Loucy (cell line): Measurements from ENCODE around the gene CTSS.
"Not testable (repeated sequence)": the region's sequence is repeated elsewhere in the genome, so short reads cannot be mapped to it uniquely, and the experiment has no call there.

Experiments used
- H2AFZ ChIP-seq: fragments of 200-600 bp; sonication (generic); 2 replicates; pipeline ENCODE4 v1.6.0; 2016; ENCODE audit warnings: antibody characterized with exemption, mild to moderate bottlenecking, low read length, moderate library complexity
- H3F3A ChIP-seq: fragments of 200-600 bp; 2 replicates; pipeline ENCODE4 v1.6.0; 2016; ENCODE audit warnings: antibody characterized with exemption, low read depth, mild to moderate bottlenecking
- H3K27me3 ChIP-seq: fragments of 200-600 bp; sonication (generic); 2 replicates; pipeline ENCODE4 v1.6.1; 2014; ENCODE audit warnings: low read length, mild to moderate bottlenecking; ENCODE audit not compliant: insufficient read depth, poor library complexity, severe bottlenecking
- H3K36me3 ChIP-seq: fragments of 200-600 bp; sonication (generic); 2 replicates; pipeline ENCODE4 v1.6.1; 2016; ENCODE audit warnings: low read length; ENCODE audit not compliant: insufficient read depth
- H3K4me1 ChIP-seq: fragments of 200-600 bp; sonication (generic); 2 replicates; pipeline ENCODE4 v1.5.1; 2014; ENCODE audit warnings: low read length, mild to moderate bottlenecking; ENCODE audit not compliant: insufficient read depth, poor library complexity, severe bottlenecking
- H3K4me2 ChIP-seq: fragments of 200-600 bp; sonication (generic); 2 replicates; pipeline ENCODE4 v1.6.0; 2014; ENCODE audit warnings: antibody characterized with exemption, low read length, low read depth, mild to moderate bottlenecking; ENCODE audit not compliant: poor library complexity, severe bottlenecking
- H3K4me3 ChIP-seq: fragments of 200-600 bp; sonication (generic); 2 replicates; pipeline ENCODE4 v1.5.1; 2014; ENCODE audit warnings: low read length, mild to moderate bottlenecking, mixed read lengths; ENCODE audit not compliant: poor library complexity, severe bottlenecking
- H3K79me2 ChIP-seq: fragments of 200-600 bp; sonication (generic); 2 replicates; pipeline ENCODE4 v1.6.1; 2014; ENCODE audit warnings: low read length; ENCODE audit not compliant: insufficient read depth
- H3K9ac ChIP-seq: fragments of 200-600 bp; sonication (generic); 2 replicates; pipeline ENCODE4 v1.6.0; 2014; ENCODE audit warnings: mild to moderate bottlenecking, low read depth, low read length, moderate library complexity; ENCODE audit not compliant: poor library complexity, severe bottlenecking
- H3K9me2 ChIP-seq: fragments of 200-600 bp; sonication (generic); replicated peaks from 2 replicates; pipeline ENCODE4 v1.6.1; 2016; ENCODE audit warnings: low read depth, low read length, mixed read lengths
- H3K9me3 ChIP-seq: fragments of 200-600 bp; sonication (generic); 2 replicates; pipeline ENCODE4 v1.6.1; 2014; ENCODE audit warnings: mild to moderate bottlenecking, antibody characterized with exemption, low read length, low read depth; ENCODE audit not compliant: insufficient read depth
- H4K20me1 ChIP-seq: fragments of 200-600 bp; sonication (generic); 2 replicates; pipeline ENCODE4 v1.6.0; 2014; ENCODE audit warnings: antibody characterized with exemption, low read length, mild to moderate bottlenecking; ENCODE audit not compliant: insufficient read depth, poor library complexity, severe bottlenecking
- EZH2phosphoT487 ChIP-seq: fragments of 200-600 bp; IDR thresholded peaks from 2 replicates; pipeline ENCODE4 v1.6.1; 2018; ENCODE audit warnings: antibody characterized with exemption, mild to moderate bottlenecking, moderate library complexity, borderline replicate concordance
- TF ChIP-seq, protein P1 (sequence below): fragments of 200-600 bp; sonication (generic); conservative IDR thresholded peaks from 2 replicates; pipeline ENCODE4 v1.5.1; 2014; ENCODE audit warnings: mild to moderate bottlenecking, antibody characterized with exemption, low read length

CTSS gene

DNA sequence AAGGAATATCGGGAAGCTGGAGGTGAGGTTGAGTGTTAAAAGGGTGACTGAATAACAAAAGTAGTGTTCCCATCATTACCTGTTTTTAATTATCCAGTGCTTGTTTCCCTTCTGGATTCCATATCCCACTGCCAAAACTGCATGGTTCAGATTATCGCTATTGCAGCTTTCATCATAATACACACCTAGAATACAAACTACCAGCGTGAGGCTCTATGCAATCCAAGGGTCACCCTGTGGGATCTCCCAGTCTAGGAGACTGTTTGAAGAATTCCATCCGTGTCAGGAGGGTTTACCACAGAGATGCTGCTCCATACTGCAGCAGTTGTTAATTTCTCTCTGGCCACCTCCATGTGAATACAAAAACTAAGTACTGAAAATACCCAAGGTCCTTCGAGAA lies 33.5 kb upstream of the CTSS start:
- Histone ChIP-seq H3K9ac (no peak overlapping the region), H3K4me1 (no peaks in the 10 kb centered on the region), H3K4me2 (no peak overlapping the region)

GRCh38 chr1:150798525-150798924 lies 32.9 kb upstream of the CTSS start:
- Histone ChIP-seq H3K9me2 (no peaks in the 10 kb centered on the region), H3K79me2 (no peaks in the 10 kb centered on the region), H3K27me3 (no peaks in the 10 kb centered on the region), H3K36me3 (no peaks in the 10 kb centered on the region), H2AFZ (no peak overlapping the region), H3K9ac (no peak overlapping the region), H3K9me3 (no peaks in the 10 kb centered on the region), H3F3A (no peaks in the 10 kb centered on the region), H4K20me1 (no peaks in the 10 kb centered on the region), H3K4me2 (no peak overlapping the region), H3K4me1 (no peaks in the 10 kb centered on the region), H3K4me3 (no peak overlapping the region)
- TF ChIP-seq, protein P1, sequence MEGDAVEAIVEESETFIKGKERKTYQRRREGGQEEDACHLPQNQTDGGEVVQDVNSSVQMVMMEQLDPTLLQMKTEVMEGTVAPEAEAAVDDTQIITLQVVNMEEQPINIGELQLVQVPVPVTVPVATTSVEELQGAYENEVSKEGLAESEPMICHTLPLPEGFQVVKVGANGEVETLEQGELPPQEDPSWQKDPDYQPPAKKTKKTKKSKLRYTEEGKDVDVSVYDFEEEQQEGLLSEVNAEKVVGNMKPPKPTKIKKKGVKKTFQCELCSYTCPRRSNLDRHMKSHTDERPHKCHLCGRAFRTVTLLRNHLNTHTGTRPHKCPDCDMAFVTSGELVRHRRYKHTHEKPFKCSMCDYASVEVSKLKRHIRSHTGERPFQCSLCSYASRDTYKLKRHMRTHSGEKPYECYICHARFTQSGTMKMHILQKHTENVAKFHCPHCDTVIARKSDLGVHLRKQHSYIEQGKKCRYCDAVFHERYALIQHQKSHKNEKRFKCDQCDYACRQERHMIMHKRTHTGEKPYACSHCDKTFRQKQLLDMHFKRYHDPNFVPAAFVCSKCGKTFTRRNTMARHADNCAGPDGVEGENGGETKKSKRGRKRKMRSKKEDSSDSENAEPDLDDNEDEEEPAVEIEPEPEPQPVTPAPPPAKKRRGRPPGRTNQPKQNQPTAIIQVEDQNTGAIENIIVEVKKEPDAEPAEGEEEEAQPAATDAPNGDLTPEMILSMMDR = no peak
- TF ChIP-seq EZH2phosphoT487 = no peak

More for the DNA sequence above, 33.5 kb upstream of the CTSS start:
- no peaks in the 10 kb centered on the region for H3K36me3 ChIP-seq
- H3K9me3 ChIP-seq = no peaks in the 10 kb centered on the region
- H4K20me1 ChIP-seq = no peaks in the 10 kb centered on the region
- TF ChIP-seq EZH2phosphoT487 = no peak
- TF ChIP-seq, protein P1 = no peak
- no peaks in the 10 kb centered on the region for H3K79me2 ChIP-seq
- no peaks in the 10 kb centered on the region for H3K9me2 ChIP-seq
- no peaks in the 10 kb centered on the region for H3K27me3 ChIP-seq
- no peak overlapping the region for H3K4me3 ChIP-seq
- no peaks in the 10 kb centered on the region for H3F3A ChIP-seq
- no peak overlapping the region for H2AFZ ChIP-seq

DNA sequence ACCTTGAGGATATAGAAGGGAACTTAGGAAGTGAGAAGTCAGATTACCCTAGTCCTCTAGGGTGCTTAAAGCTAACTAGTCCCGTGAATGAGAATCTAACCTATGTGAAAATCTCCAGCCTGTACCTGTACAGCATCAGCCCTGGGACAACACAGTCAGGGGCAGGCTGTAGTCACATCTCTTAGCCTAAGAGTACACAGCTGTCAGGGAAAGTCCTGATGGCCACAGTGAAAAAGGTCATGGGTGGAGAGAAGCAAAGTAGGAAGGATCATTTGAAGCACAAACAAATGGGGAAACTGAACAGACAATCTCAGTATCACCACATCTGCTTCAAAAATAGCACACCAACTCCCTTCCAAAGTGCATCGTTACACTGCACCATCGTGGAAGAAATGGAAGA lies 30.8 kb upstream of the CTSS start:
- H3K36me3 ChIP-seq = no peaks in the 10 kb centered on the region
- H3K4me2 ChIP-seq = no peak overlapping the region
- no peak overlapping the region for H3K9ac ChIP-seq
- no peak for TF ChIP-seq EZH2phosphoT487
- TF ChIP-seq, protein P1 = no peak
- H3K4me1 ChIP-seq = no peaks in the 10 kb centered on the region
- H3K4me3 ChIP-seq = no peak overlapping the region
- H3K79me2 ChIP-seq = no peaks in the 10 kb centered on the region
- H3K9me2 ChIP-seq = no peaks in the 10 kb centered on the region
- no peaks in the 10 kb centered on the region for H3K9me3 ChIP-seq
- H2AFZ ChIP-seq = no peak overlapping the region
- H4K20me1 ChIP-seq = no peaks in the 10 kb centered on the region
- no peaks in the 10 kb centered on the region for H3F3A ChIP-seq
- H3K27me3 ChIP-seq = no peaks in the 10 kb centered on the region

GRCh38 chr1:150793778-150794177 lies 28.2 kb upstream of the CTSS start:
- not testable (repeated sequence) for H3K79me2 ChIP-seq, H3K4me1 ChIP-seq, H3K4me3 ChIP-seq, H3K36me3 ChIP-seq, H3K4me2 ChIP-seq, H3K27me3 ChIP-seq, H4K20me1 ChIP-seq, H2AFZ ChIP-seq, H3K9me3 ChIP-seq, H3K9me2 ChIP-seq, H3F3A ChIP-seq, H3K9ac ChIP-seq
